ENCODE results near the gene ZNF414. TPM values are rescaled to one million over a fixed set of nuclear protein-coding genes. Genes with fewer than 3 reads are reported as not detected.
A peak's percentile ranks its signal among the peaks of the same experiment; 100 is the strongest.

The ZNF414 gene
- total and polyA plus RNA-seq, 2 of the 4 experiments (the other 2 are of a cell fraction), result 3.2 to 14.2 TPM

DNA sequence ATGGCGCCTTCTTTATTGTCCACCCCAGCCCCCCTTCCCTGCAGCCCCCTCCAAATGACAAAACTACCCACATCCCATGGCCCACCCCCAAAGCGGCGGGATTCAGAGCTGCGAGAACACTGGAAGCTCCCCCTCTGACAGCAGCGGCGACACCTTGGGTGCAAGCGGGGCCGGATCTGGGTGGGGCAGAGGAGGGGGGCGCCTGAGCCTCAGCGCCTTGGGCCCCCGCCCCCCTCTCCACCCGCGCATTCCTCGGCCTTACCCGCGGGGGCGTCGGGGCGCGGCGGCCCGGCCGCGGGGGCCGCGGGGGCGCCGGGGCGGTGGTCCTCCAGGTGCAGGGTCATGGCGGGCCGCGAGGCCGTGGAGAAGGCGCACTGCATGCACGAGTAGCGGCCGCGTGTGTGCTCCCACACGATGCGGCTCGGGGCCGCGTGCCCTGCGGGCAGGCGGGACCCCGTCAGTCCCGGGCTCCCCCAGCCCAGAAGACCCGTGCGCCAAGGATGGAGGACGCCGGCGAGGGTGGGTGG is 3.3 kb downstream of the ZNF414 start:
- ATAC-seq (ENCODE audit: low read depth), result no peak
- no peak for DNase-seq
- H2AFZ ChIP-seq (replicated peaks; ENCODE audit: low read length, poor library complexity), result no peak overlapping the region
- WGBS, 2 experiments (ENCODE audit: extremely low coverage in 2 of 2, insufficient read length in 1 of 2), result 67% methylated on average over 33 of the region's 52 CpGs; no CpG with 5 or more reads in 1 of the 2 experiments
- no peak overlapping the region for H4K91ac ChIP-seq (ENCODE audit: insufficient read depth, low read depth, low read length)
- no peak overlapping the region for H2AK5ac ChIP-seq (ENCODE audit: low read depth, low read length)
- peaks cover 7% of the 10 kb centered on the region for H3K4me1 ChIP-seq (ENCODE audit: control insufficient read depth, insufficient read depth, low read length)
- H3K36me3 ChIP-seq (ENCODE audit: control insufficient read depth, insufficient read depth, low read length), result peaks cover 2% of the 10 kb centered on the region; the same call in 1 of the 2 replicates
- no peak overlapping the region for H3K9ac ChIP-seq (ENCODE audit: low read depth, low read length)
- H4K20me1 ChIP-seq (ENCODE audit: insufficient read depth, low read length), result no peaks in the 10 kb centered on the region; the same call in 1 of the 2 replicates
- H3K27me3 ChIP-seq (ENCODE audit: control insufficient read depth, insufficient read depth, low read length), result no peaks in the 10 kb centered on the region
- H3K18ac ChIP-seq (ENCODE audit: low read depth, low read length), result no peak overlapping the region
- no peak overlapping the region for H3K56ac ChIP-seq (ENCODE audit: extremely low read depth, insufficient read depth, low read length)
- no peak overlapping the region for H3K27ac ChIP-seq (ENCODE audit: insufficient read depth, low read length)
- H4K5ac ChIP-seq (ENCODE audit: low read depth, low read length), result no peak overlapping the region
- H3K14ac ChIP-seq (replicated peaks; ENCODE audit: low read depth, low read length), result no peak overlapping the region
- H2AK9ac ChIP-seq (replicated peaks; ENCODE audit: low read depth, low read length, poor library complexity), result peak overlapping the region; percentile 55
- H3K4ac ChIP-seq (ENCODE audit: low read depth, low read length), result no peak overlapping the region
- ChIA-PET POLR2A (ENCODE audit: unreplicated experiment) (interaction anchor here (0.6 kb wide), 1 partner anchor 16 kb away, joined by 4 read pairs; no protein-coding TSS in a partner anchor), CTCF (no interaction called here)
- H3K23ac ChIP-seq (ENCODE audit: low read depth, low read length), result no peak overlapping the region
- dilution Hi-C loops (cut with HindIII; ENCODE audit: low sequenced_read_pairs, unreplicated experiment) (no loop called here), intact Hi-C loops (cut with micrococcal nuclease) (no loop called here), in situ Hi-C loops (cut with MboI; ENCODE audit: low sequenced_read_pairs) (no loop called here)
- no peak overlapping the region for H4K8ac ChIP-seq (ENCODE audit: low read depth in 2 of 2, low read length in 2 of 2)
- no peak overlapping the region for H2BK120ac ChIP-seq (ENCODE audit: low read depth, low read length)
- TF ChIP-seq SMC3 (IDR thresholded peaks at IDR 0.05; ENCODE audit: low read depth, low read length) (no peak), MAZ (IDR thresholded peaks at IDR 0.05; ENCODE audit: borderline replicate concordance, low read depth, low read length) (no peak), BHLHE40 (IDR thresholded peaks at IDR 0.05; ENCODE audit: low read depth, low read length) (no peak), RFX5 (IDR thresholded peaks at IDR 0.05; ENCODE audit: low read depth, low read length) (no peak), CHD1 (IDR thresholded peaks at IDR 0.05; ENCODE audit: low read depth, low read length) (no peak)
- TF ChIP-seq, protein P1, sequence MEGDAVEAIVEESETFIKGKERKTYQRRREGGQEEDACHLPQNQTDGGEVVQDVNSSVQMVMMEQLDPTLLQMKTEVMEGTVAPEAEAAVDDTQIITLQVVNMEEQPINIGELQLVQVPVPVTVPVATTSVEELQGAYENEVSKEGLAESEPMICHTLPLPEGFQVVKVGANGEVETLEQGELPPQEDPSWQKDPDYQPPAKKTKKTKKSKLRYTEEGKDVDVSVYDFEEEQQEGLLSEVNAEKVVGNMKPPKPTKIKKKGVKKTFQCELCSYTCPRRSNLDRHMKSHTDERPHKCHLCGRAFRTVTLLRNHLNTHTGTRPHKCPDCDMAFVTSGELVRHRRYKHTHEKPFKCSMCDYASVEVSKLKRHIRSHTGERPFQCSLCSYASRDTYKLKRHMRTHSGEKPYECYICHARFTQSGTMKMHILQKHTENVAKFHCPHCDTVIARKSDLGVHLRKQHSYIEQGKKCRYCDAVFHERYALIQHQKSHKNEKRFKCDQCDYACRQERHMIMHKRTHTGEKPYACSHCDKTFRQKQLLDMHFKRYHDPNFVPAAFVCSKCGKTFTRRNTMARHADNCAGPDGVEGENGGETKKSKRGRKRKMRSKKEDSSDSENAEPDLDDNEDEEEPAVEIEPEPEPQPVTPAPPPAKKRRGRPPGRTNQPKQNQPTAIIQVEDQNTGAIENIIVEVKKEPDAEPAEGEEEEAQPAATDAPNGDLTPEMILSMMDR (conservative IDR thresholded peaks at IDR 0.05; ENCODE audit: low read depth, low read length), result no peak
- BruUV-seq (replicated peaks), result no TSS peak
- no peak overlapping the region for H2BK5ac ChIP-seq (ENCODE audit: low read depth, low read length, poor library complexity, severe bottlenecking)
- H3K9me1 ChIP-seq (ENCODE audit: insufficient read depth, low read length), result peaks cover 10% of the 10 kb centered on the region
- no peak overlapping the region for H2BK20ac ChIP-seq (ENCODE audit: low read depth, low read length)
- H3K4me3 ChIP-seq (ENCODE audit: insufficient read depth, low read depth, low read length), result no peak overlapping the region
- H2BK15ac ChIP-seq (ENCODE audit: low read depth, low read length), result no peak overlapping the region
- no peaks in the 10 kb centered on the region for H3K9me3 ChIP-seq (ENCODE audit: control insufficient read depth, insufficient read depth, low read length)
- H3K79me1 ChIP-seq (ENCODE audit: low read depth in 1 of 2, low read length in 2 of 2), result peaks cover 6 to 17% of the 10 kb centered on the region in 2 experiments; a peak in 3 of 4 replicates
- H3K4me2 ChIP-seq (ENCODE audit: low read depth, low read length), result no peak overlapping the region

Measured in IMR-90 (cell line).